AG20443 (cell line): ENCODE measurements around the gene SLAIN1.

Source experiments
- DNase-seq: peaks from one replicate; pipeline ENCODE4 v3.0.0; 2012; ENCODE audit warnings: low spot score, mixed read lengths

Gene SLAIN1

GRCh38 chr13:77751513-77752456, 54.3 kb downstream of the SLAIN1 start:
- peak; percentile 57 for DNase-seq

DNA sequence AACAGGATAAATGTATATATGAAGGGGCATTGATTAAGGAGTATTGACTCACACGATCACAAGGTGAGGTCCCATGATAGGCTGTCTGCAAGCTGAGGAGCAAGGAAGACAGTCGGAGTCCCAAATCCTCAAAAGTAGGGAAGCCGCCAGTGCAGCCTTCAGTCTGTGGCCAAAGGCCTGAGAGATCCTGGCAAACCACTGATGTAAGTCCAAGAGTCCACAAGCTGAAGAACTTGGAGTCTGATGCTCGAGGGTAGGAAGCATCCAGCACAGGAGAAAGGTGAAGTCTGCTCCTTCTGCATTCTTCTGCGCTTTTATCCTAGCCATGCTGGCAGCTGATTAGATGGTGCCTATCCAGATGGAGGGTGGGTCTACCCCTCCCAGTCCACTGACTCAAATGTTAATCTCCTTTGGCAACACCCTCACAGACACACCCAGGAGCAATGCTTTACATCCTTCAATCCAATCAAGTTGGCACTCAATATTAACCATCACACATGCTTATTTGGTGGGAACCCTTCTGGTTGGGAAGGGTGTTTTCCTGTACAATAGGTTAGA, 55.1 kb downstream of the SLAIN1 start:
- DNase-seq = no peak

- DNase-seq = no peak
Measured at GRCh38 chr13:77760893-77761292, 63.4 kb downstream of the SLAIN1 start.

DNA sequence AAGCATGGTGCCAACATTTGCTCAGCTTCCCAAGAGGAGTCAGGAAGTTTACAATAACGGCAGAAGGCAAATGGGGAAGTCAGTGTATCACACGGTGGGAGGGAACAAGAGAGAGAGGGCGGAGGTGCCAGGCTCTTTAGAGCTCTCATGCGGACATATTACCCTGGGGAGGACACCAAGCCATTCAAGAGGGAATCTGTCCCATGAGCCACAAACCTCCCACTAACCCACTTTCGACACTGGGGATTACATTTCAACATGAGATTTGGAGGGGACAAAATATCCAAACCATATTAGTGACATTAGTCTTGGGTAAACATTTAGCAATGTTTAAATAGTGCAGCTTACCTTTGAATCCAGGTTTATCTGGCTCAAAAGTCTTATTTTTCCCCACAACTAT, 69.9 kb downstream of the SLAIN1 start:
- DNase-seq = no peak

GRCh38 chr13:77774181-77774580, 76.7 kb downstream of the SLAIN1 start:
- DNase-seq = no peak

- DNase-seq = no peak
Measured at GRCh38 chr13:77776704-77777103, 79.2 kb downstream of the SLAIN1 start.

- DNase-seq = peak; percentile 38
Measured at GRCh38 chr13:77779552-77780272, 82.2 kb downstream of the SLAIN1 start.

DNA sequence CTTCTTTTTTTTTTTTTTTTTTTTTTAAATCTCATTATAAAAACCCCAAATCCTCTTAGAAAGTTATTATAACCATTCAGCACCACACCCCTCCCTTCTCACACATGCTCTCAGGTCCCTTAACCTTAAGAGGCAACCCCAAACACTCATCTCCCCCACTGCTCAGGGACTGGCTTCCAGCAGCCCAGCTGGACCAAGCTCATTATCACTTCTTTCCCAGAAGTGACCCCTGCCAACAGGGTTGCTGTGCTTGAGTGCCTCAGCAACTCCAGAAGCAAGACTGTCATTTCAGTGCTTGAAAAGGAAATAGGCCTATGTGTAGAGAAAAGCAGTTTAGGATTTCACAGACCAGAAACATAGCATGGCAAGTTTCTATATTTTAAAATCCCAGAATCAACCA, 84.3 kb downstream of the SLAIN1 start:
- DNase-seq = no peak

GRCh38 chr13:77784515-77784914, 87.0 kb downstream of the SLAIN1 start:
- no peak for DNase-seq

DNA sequence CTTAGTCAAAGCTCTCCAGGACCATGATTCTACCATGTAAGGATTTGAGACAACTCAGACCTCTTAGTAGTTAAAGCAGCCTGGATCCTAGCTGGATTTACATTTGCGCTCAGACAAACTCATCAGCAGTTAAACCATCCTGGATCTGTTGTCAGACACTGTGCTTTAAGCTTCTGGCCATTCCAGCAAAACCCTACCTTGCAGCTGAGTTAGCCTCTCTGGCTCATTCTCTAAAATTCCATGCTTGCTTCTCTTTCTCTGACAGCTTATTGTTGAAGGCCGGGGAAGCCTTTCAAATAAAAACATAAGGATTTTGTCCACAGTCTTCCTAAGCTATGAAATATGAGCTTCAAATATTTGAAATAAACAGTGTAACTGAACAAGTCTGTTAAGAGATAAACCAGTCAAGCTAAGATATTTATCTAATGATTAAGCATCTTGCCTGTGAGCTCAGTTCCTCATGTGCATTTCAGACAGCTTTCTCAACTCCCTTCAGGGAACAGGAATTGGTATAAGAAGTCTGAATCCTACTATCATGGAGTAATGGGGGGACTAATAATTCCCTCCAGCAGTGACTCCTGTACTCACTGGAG, 89.3 kb downstream of the SLAIN1 start:
- no peak for DNase-seq

DNA sequence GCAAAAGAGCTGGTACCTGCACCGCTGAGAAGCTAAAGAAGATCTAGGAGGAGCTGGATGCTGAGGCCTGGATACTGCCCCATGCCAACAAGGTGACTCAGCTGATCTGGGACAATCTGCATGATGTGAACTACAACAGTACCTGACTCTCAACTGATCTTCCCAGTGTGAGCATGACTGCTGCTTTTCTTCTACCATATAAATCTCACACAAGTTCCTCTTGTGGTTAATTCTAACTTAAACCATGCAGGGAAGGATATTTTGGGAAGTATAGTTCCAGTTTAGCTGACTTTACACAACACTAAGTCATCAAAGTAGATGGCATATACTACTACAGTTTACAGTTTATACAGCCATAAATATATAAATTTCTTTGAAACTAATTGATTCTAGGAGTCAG, 91.9 kb downstream of the SLAIN1 start:
- DNase-seq = no peak

DNA sequence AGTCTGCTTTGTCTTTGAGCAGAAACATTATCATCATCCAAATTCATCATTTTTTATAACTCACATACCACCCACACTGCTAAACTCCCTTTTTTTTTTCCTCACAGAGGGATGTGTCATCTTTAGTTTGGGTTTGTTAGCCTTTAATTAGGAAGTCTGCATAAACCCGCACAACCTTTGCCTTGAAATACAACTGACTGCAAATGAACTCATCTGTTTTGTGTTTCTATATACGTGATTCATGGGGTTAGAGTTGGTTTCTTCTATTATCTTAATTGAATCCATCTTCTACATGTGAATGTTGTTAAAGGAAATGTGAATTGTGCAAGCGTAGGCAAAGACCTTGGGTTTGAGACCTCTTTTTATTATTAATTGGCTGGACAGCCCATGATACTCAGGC, 102.7 kb downstream of the SLAIN1 start:
- peak; percentile 20 for DNase-seq

DNA sequence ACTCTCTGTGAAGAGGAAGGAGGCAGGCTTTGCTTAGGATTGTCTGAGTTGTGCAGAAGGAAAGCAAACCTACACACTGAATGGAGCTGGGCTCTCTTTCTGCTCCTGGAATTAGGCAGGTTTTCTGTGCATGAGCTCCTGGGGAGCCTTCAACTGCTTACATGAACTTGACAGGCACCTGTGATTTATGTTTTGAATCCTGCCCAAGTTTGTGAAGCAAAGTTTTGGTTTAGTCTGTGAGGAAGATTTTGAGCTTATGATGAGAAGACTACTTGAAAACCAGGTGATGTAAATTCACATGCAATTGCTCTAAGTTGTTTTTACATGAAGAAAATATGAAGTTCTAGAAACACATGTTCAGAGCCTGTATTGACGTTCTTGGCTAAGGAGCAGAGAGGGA, 109.0 kb downstream of the SLAIN1 start:
- DNase-seq = no peak

DNA sequence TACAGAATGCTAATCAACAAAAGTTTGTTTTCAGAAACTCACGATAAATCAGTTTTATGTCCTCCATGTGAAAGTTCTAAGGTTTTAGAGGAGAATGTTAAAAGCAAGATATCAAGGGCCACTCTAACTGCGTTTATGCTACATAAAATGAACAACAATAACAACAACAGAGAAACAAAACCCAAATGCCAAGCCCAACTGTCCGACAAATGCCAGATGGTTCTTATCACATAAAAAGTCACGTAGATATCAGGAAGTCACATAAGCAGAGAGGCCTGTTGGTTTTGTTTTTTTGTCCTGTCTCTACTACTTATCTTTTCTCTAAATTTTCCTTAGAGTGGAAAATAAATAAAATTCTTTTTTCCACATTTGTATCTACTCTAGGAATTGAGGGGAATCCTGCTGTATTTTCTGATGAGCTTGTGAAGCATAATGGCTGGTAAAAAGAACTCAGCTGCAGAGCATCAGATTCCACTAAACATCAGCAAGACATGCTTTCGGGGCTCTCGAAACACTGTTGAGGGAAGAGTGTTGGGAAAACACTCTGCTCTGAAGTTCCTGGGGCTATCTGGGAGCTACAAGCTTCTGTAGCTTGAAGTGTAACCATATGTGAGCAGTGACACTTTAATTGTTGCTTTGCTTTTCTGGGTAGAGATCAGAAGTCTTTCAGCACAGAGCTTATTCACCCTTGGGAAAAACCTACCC, 110.1 kb downstream of the SLAIN1 start:
- DNase-seq = no peak

DNA sequence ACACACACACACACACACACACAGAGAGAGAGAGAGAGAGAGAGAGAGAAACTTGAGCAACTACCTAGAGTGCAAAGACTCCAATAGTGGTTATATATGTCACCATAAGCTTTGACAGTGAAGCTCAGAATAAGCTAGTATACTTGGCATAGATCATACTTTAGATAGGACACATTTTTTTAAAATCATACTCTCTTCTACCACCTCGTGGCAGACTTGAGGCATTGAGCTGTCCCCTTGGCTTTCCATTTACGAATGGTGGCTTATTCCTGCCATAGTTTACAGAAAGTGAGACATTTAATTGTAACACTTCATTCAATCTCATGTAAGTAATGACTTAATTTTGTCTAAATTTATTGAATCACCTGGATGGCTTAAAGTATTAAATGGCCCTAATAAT, 112.9 kb downstream of the SLAIN1 start:
- peak; percentile 14 for DNase-seq

DNA sequence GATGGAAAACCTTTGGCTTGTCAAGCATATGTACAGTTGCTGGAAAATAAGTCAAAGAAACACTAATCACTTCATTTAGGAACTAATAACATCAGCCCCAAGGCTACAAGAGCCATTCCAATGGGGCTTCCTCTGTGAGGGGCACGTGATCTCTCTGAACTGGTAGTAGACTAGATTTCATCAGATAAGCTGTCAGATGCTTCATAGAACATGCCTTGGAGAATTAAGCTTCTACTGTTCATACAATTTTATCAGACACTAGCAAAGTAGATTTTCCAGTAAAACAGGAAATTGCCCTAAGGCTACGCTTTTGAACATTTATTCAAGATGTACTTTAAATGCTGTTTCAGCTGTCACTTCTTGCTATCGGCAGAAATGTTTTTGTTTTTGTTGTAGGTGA, 113.4 kb downstream of the SLAIN1 start:
- no peak for DNase-seq

GRCh38 chr13:77811381-77811780, 113.9 kb downstream of the SLAIN1 start:
- no peak for DNase-seq

- DNase-seq = no peak
Measured at GRCh38 chr13:77811981-77812380, 114.5 kb downstream of the SLAIN1 start.
